HCT116 (cell line): ENCODE results near the gene SHROOM3. TPM values are rescaled to one million over a fixed set of nuclear protein-coding genes. Genes with fewer than 3 reads are reported as not detected.

Source experiments
- ATAC-seq: fragments of 200-7000 bp; cut with Tn5 transposase; 2 replicates; pipeline ENCODE4 v1.9.1; 2020; ENCODE audit warnings: mild to moderate bottlenecking, moderate library complexity
- BruUV-seq: library from RNA; stranded (reverse); fragments of 400-500 nt; replicated peaks from 2 replicates; lab custom pipeline; 2021; lab: Mats Ljungman, UMichigan
- CTCF ChIA-PET: fragments of 300-600 bp; sonication (Branson Sonifier 250); formaldehyde crosslinking; loops from one replicate; lab custom pipeline; 2021; ENCODE audit warnings: antibody characterized with exemption; lab: Charles Lee
- POLR2A ChIA-PET: fragments of 300-600, 350-600 bp; sonication (Branson Sonifier 250); formaldehyde crosslinking; loops from one replicate; lab custom pipeline; 2021; ENCODE audit warnings: antibody characterized with exemption; lab: Charles Lee
- RAD21 ChIA-PET, 2 experiments: fragments of 300-600 bp; sonication (Branson Sonifier 250); formaldehyde crosslinking; loops; one replicate each; lab custom pipeline; 2023; ENCODE audit warnings: low total read pairs in 2 of 2; ENCODE audit not compliant: uncharacterized antibody in 2 of 2, unreplicated experiment in 2 of 2, low non-redundant PET in 1 of 2; lab: Charles Lee
- DNase-seq: peaks from one replicate; pipeline ENCODE4 v3.0.0-alpha.2; 2010; ENCODE audit warnings: low read depth, low spot score
- H2AFZ ChIP-seq: fragments of 200-600 bp; shearing (Covaris generic), sonication (generic); 2 replicates; pipeline ENCODE4 v1.6.1; 2017; ENCODE audit warnings: low read depth, mixed run types, mixed read lengths, antibody characterized with exemption, low read length; ENCODE audit not compliant: poor library complexity, severe bottlenecking
- H3K27ac ChIP-seq: 2 replicates; pipeline ENCODE4 v1.5.1; 2012; ENCODE audit warnings: low read depth, low read length
- H3K27me3 ChIP-seq: fragments of 200-600 bp; sonication (generic); 2 replicates; pipeline ENCODE4 v1.6.1; 2016; ENCODE audit warnings: mixed run types, low read length, mixed read lengths; ENCODE audit not compliant: insufficient read depth
- H3K36me3 ChIP-seq, 2 experiments: fragments of 200-500 bp in 1 of 2; fragments of 200-600 bp in 1 of 2; sonication (Bioruptor generic) in 1 of 2; sonication (generic) in 1 of 2; 2 replicates each; pipeline versions ENCODE4 v1.5.1 to v1.6.1; 2014 to 2016; ENCODE audit warnings: low read length in 2 of 2, inconsistent platforms in 1 of 2, mixed read lengths in 1 of 2, mixed run types in 1 of 2; ENCODE audit not compliant: insufficient read depth in 2 of 2, control insufficient read depth in 1 of 2
- H3K4me1 ChIP-seq, 2 experiments: fragments of 200-600 bp in 1 of 2; sonication (generic) in 1 of 2; 2 replicates each; pipeline versions ENCODE4 v1.5.1 to v1.6.1; 2012 to 2017; ENCODE audit warnings: low read length in 2 of 2, inconsistent platforms in 1 of 2, mild to moderate bottlenecking in 1 of 2, mixed read lengths in 1 of 2, mixed run types in 1 of 2, moderate library complexity in 1 of 2; ENCODE audit not compliant: insufficient read depth in 2 of 2, control insufficient read depth in 1 of 2
- H3K4me2 ChIP-seq: fragments of 200-600 bp; sonication (generic); 2 replicates; pipeline ENCODE4 v1.6.1; 2017; ENCODE audit warnings: mixed run types, low read length, mixed read lengths
- H3K4me3 ChIP-seq, 2 experiments: fragments of 200-600 bp in 1 of 2; sonication (generic) in 1 of 2; replicated peaks in 1 of 2; 2 replicates each; pipeline ENCODE4 v1.5.1; 2011 to 2016; ENCODE audit warnings: low read length in 2 of 2, control low read depth in 1 of 2, low read depth in 1 of 2, mild to moderate bottlenecking in 1 of 2, mixed read lengths in 1 of 2, mixed run types in 1 of 2
- H3K79me2 ChIP-seq: fragments of 200-600 bp; sonication (generic); 2 replicates; pipeline ENCODE4 v1.6.1; 2017; ENCODE audit warnings: mild to moderate bottlenecking, mixed run types, low read length, moderate library complexity, mixed read lengths; ENCODE audit not compliant: insufficient read depth
- H3K9ac ChIP-seq: fragments of 200-600 bp; sonication (generic); 2 replicates; pipeline ENCODE4 v1.6.1; 2016; ENCODE audit warnings: low read length, mixed read lengths
- H3K9me2 ChIP-seq: fragments of 200-600 bp; sonication (generic), shearing (Covaris generic); 2 replicates; pipeline ENCODE4 v1.6.1; 2017; ENCODE audit warnings: mixed run types, mild to moderate bottlenecking, moderate library complexity; ENCODE audit not compliant: insufficient read depth
- H3K9me3 ChIP-seq, 2 experiments: fragments of 200-500 bp in 1 of 2; fragments of 200-600 bp in 1 of 2; sonication (Bioruptor generic) in 1 of 2; sonication (generic) in 1 of 2; 2 replicates each; pipeline ENCODE4 v1.6.1; 2014 to 2017; ENCODE audit warnings: low read length in 2 of 2, mixed read lengths in 2 of 2, inconsistent platforms in 1 of 2, low read depth in 1 of 2, mild to moderate bottlenecking in 1 of 2, mixed run types in 1 of 2, moderate library complexity in 1 of 2; ENCODE audit not compliant: control insufficient read depth in 1 of 2, insufficient read depth in 1 of 2
- H4K20me1 ChIP-seq: fragments of 200-600 bp; sonication (generic), shearing (Covaris generic); 2 replicates; pipeline ENCODE4 v1.6.1; 2017; ENCODE audit warnings: mixed run types, mild to moderate bottlenecking, moderate library complexity; ENCODE audit not compliant: insufficient read depth
- CBX3 ChIP-seq: IDR thresholded peaks from 2 replicates; pipeline ENCODE4 v1.6.1; 2012; ENCODE audit warnings: low read depth
- CEBPB ChIP-seq: IDR thresholded peaks from 2 replicates; pipeline ENCODE4 v1.6.1; 2012; ENCODE audit warnings: low read depth
- EGR1 ChIP-seq: IDR thresholded peaks from 2 replicates; pipeline ENCODE4 v1.6.1; 2012; ENCODE audit warnings: low read depth
- EZH2phosphoT487 ChIP-seq: fragments of 200-600 bp; IDR thresholded peaks from 2 replicates; pipeline ENCODE4 v1.6.1; 2018; ENCODE audit warnings: antibody characterized with exemption, borderline replicate concordance
- JUND ChIP-seq: IDR thresholded peaks from 2 replicates; pipeline ENCODE4 v1.6.1; 2012
- POLR2A ChIP-seq: IDR thresholded peaks from 2 replicates; pipeline ENCODE4 v1.7.0; 2011; ENCODE audit warnings: borderline replicate concordance; ENCODE audit not compliant: insufficient read depth, insufficient read length; ENCODE audit errors: extremely low read depth
- POLR2AphosphoS5 ChIP-seq: IDR thresholded peaks from 2 replicates; pipeline ENCODE4 v1.6.1; 2011; ENCODE audit warnings: mild to moderate bottlenecking, low read depth, low read length, moderate library complexity
- RAD21 ChIP-seq: IDR thresholded peaks from 2 replicates; pipeline ENCODE4 v1.6.1; 2012; ENCODE audit warnings: low read depth, mild to moderate bottlenecking
- SIN3A ChIP-seq: IDR thresholded peaks from 2 replicates; pipeline ENCODE4 v1.6.1; 2012; ENCODE audit warnings: low read depth
- SP1 ChIP-seq: IDR thresholded peaks from 2 replicates; pipeline ENCODE4 v1.6.1; 2012; ENCODE audit warnings: low read depth
- SRF ChIP-seq: IDR thresholded peaks from 2 replicates; pipeline ENCODE4 v1.6.1; 2012; ENCODE audit warnings: low read depth
- TCF7L2 ChIP-seq: IDR thresholded peaks from 2 replicates; pipeline ENCODE4 v1.7.0; 2011; ENCODE audit warnings: borderline replicate concordance, inconsistent platforms; ENCODE audit not compliant: insufficient read depth, insufficient read length; ENCODE audit errors: extremely low read depth
- YY1 ChIP-seq: IDR thresholded peaks from 2 replicates; pipeline ENCODE4 v1.6.1; 2011; ENCODE audit warnings: low read length, low read depth, moderate library complexity, mild to moderate bottlenecking; ENCODE audit not compliant: insufficient replicate concordance; ENCODE audit errors: extremely low read depth
- ZNF274 ChIP-seq: fragments of 200-500 bp; sonication (Bioruptor generic); IDR thresholded peaks from 2 replicates; pipeline ENCODE4 v1.6.1; 2014; ENCODE audit warnings: mild to moderate bottlenecking, low read depth, low read length, inconsistent platforms
- intact Hi-C: fragments of 100-400 bp; cut with micrococcal nuclease; formaldehyde crosslinking; loops from 2 replicates; pipeline ENCODE4 v1.10.0; 2022
- total RNA-seq: library from RNA; stranded (reverse); gene quantifications from one replicate; pipeline ENCODE4 v1.2.1, GENCODE V29; 2021; ENCODE audit not compliant: unreplicated experiment
- TF ChIP-seq, protein P1 (sequence below): IDR thresholded peaks from 2 replicates; pipeline ENCODE4 v1.6.1; 2012
- TF ChIP-seq, protein P2 (sequence below): IDR thresholded peaks from 2 replicates; pipeline ENCODE4 v1.6.1; 2011; ENCODE audit warnings: mild to moderate bottlenecking, low read length, moderate library complexity; ENCODE audit not compliant: insufficient replicate concordance; ENCODE audit errors: extremely low read depth

The SHROOM3 gene
- total RNA-seq, 1 experiment from 2014 or later, result 22.5 TPM

DNA sequence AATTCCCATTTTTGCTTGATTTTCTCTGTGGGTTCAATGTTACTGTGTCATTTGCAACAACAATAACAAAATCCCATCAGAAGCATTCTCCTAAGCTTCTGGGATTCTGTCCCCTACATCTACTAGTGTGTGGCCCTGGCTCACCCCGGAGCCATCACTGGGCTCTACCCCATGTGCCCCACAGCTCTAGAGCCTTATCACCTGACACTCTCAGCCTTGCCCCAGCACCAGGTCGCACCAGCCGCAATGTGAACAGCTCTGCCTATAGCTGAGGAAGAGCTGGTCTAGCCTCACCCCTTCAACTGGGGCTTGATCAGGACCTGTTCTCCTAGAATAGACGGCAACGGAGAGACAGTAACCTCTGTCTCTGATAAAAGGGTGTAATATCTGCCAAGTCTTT lies 161.7 kb downstream of the SHROOM3 start:
- ATAC-seq (no peak), DNase-seq (no peak)
- POLR2A ChIA-PET, result no interaction called here
- no peaks in the 10 kb centered on the region for H3K36me3 ChIP-seq
- H4K20me1 ChIP-seq, result no peaks in the 10 kb centered on the region
- H2AFZ ChIP-seq, result no peak overlapping the region
- no peak for TF ChIP-seq POLR2A
- no peak for TF ChIP-seq YY1
- TF ChIP-seq, protein P1, sequence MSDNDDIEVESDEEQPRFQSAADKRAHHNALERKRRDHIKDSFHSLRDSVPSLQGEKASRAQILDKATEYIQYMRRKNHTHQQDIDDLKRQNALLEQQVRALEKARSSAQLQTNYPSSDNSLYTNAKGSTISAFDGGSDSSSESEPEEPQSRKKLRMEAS, result no peak
- no peak for TF ChIP-seq CEBPB
- TF ChIP-seq RAD21, result no peak
- TF ChIP-seq TCF7L2, result no peak
- TF ChIP-seq CBX3, result no peak
- TF ChIP-seq SP1, result no peak
- TF ChIP-seq ZNF274, result no peak
- TF ChIP-seq POLR2AphosphoS5, result no peak
- no peak for TF ChIP-seq EZH2phosphoT487
- TF ChIP-seq JUND, result no peak
- TF ChIP-seq, protein P2, sequence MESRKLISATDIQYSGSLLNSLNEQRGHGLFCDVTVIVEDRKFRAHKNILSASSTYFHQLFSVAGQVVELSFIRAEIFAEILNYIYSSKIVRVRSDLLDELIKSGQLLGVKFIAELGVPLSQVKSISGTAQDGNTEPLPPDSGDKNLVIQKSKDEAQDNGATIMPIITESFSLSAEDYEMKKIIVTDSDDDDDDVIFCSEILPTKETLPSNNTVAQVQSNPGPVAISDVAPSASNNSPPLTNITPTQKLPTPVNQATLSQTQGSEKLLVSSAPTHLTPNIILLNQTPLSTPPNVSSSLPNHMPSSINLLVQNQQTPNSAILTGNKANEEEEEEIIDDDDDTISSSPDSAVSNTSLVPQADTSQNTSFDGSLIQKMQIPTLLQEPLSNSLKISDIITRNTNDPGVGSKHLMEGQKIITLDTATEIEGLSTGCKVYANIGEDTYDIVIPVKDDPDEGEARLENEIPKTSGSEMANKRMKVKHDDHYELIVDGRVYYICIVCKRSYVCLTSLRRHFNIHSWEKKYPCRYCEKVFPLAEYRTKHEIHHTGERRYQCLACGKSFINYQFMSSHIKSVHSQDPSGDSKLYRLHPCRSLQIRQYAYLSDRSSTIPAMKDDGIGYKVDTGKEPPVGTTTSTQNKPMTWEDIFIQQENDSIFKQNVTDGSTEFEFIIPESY, result no peak
- no peak for TF ChIP-seq EGR1
- TF ChIP-seq SRF, result no peak
- no peak for TF ChIP-seq SIN3A
- H3K9me2 ChIP-seq, result no peaks in the 10 kb centered on the region
- RAD21 ChIA-PET, result no interaction called here
- no peak overlapping the region for H3K27ac ChIP-seq
- no peaks in the 10 kb centered on the region for H3K27me3 ChIP-seq
- no peak overlapping the region for H3K4me2 ChIP-seq
- H3K79me2 ChIP-seq, result no peaks in the 10 kb centered on the region
- H3K4me1 ChIP-seq, result peaks cover 0 to 7% of the 10 kb centered on the region in 2 experiments; a peak in 1 of 4 replicates
- BruUV-seq, result no TSS peak
- CTCF ChIA-PET, result no interaction called here
- no peak overlapping the region for H3K4me3 ChIP-seq
- H3K9ac ChIP-seq, result no peak overlapping the region
- intact Hi-C loops, result no loop called here
- H3K9me3 ChIP-seq, result no peaks in the 10 kb centered on the region
